HG03135 (cell line): ENCODE results near the gene IVD.

Experiments
- ATAC-seq: cut with Tn5 transposase; IDR thresholded peaks from one replicate; pipeline ENCODE4 v1.9.1; 2021; ENCODE audit warnings: mild to moderate bottlenecking, moderate library complexity; ENCODE audit not compliant: unreplicated experiment

IVD gene

GRCh38 chr15:40412095-40412759 lies 6.6 kb downstream of the IVD start:
- ATAC-seq = no peak

- ATAC-seq = no peak
These were observed 7.4 kb downstream of the IVD start for GRCh38 chr15:40413036-40413435.

- ATAC-seq = no peak
These were observed 9.2 kb downstream of the IVD start for GRCh38 chr15:40414816-40415215.

- no peak for ATAC-seq
These were observed 9.6 kb downstream of the IVD start for GRCh38 chr15:40415226-40415625.

GRCh38 chr15:40416056-40416455 lies 10.5 kb downstream of the IVD start:
- no peak for ATAC-seq

- ATAC-seq = no peak
These were observed 12.5 kb downstream of the IVD start for GRCh38 chr15:40418126-40418525.

- ATAC-seq = no peak
These were observed 14.6 kb downstream of the IVD start for GRCh38 chr15:40420071-40420713.

GRCh38 chr15:40420793-40421192 lies 15.2 kb downstream of the IVD start:
- no peak for ATAC-seq

- ATAC-seq = peak; percentile 70
These were observed 15.9 kb downstream of the IVD start for GRCh38 chr15:40421246-40422157.

- no peak for ATAC-seq
These were observed 19.0 kb downstream of the IVD start for GRCh38 chr15:40424483-40425115.

- no peak for ATAC-seq
These were observed 20.1 kb downstream of the IVD start for GRCh38 chr15:40425681-40426080.

- ATAC-seq = no peak
These were observed 21.6 kb downstream of the IVD start for GRCh38 chr15:40427188-40427587.

GRCh38 chr15:40428185-40428584 lies 22.6 kb downstream of the IVD start:
- no peak for ATAC-seq

- ATAC-seq = no peak
These were observed 23.6 kb downstream of the IVD start for GRCh38 chr15:40429068-40429710.

GRCh38 chr15:40430271-40430805 lies 24.7 kb downstream of the IVD start:
- ATAC-seq = no peak

GRCh38 chr15:40435023-40435709 lies 29.6 kb downstream of the IVD start:
- no peak for ATAC-seq

GRCh38 chr15:40435710-40436089 lies 30.1 kb downstream of the IVD start:
- ATAC-seq = no peak

GRCh38 chr15:40436116-40436891 lies 30.7 kb downstream of the IVD start:
- ATAC-seq = no peak
